HG02973 (cell line): ENCODE results near the gene NENF.
"Not testable (repeated sequence)": the region's sequence is repeated elsewhere in the genome, so short reads cannot be mapped to it uniquely, and the experiment has no call there.

Experiments
- ATAC-seq: cut with Tn5 transposase; IDR thresholded peaks from one replicate; pipeline ENCODE4 v1.9.1; 2021; ENCODE audit warnings: moderate library complexity; ENCODE audit not compliant: unreplicated experiment

Gene NENF

GRCh38 chr1:212432661-212433576, at the start of gene NENF:
NENF (plus strand) TSS chr1:212432920; CDS start chr1:212432944, 24 bp downstream.
- peak; percentile 98 for ATAC-seq

- ATAC-seq: no peak
Measured at GRCh38 chr1:212386029-212386428, 46.7 kb upstream of the NENF start.

DNA sequence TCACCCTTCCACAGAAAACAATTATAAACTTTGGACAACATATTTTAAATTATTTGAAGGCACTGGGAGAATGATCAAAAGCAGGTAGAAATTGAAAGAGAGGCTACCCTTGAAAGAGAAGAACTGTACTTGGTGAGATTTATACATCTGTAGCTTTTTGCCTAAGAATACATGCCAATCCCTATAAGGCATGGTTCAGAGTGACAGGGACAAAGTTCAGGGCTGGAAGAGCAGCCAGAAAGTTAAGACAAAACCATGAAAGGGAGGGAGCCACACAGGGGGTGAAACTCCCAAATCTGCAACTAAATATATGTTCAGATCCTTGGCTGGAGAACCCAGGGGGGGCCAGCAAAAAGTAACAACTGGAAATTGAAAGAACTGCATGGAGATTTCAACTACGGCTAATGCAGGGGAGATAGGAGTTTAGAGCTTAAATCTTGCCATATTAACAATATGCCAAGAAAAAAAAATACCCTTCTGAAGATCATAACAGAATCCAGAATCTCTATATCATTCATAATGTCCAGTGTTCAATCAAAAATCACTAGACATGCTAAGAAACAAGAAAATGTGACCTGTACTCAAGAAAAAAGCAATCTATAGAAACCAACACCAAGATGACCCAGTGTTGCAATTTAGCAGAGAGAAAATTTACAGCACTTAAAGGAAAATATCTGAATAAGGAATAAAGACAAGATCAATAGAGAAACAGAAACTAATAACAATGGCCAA, 43.6 kb upstream of the NENF start:
- no peak for ATAC-seq

DNA sequence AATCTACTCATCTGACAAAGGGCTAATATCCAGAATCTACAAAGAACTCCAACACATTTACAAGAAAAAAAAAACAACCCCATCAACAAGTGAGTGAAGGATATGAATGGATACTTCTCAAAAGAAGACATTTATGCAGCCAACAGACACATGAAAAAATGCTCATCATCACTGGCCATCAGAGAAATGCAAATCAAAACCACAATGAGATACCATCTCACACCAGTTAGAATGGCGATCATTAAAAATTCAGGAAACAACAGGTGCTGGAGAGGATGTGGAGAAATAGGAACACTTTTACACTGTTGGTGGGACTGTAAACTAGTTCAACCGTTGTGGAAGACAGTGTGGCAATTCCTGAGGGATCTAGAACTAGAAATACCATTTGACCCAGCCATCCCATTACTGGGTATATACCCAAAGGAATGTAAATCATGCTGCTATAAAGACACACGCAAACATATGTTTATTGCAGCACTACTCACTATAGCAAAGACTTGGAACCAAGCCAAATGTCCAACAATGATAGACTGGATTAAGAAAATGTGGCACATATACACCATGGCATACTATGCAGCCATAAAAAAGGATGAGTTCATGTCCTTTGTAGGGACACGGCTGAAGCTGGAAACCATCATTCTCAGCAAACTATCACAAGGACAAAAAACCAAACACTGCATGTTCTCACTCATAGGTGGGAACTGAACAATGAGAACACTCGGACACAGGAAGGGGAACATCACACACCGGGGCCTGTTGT, 36.9 kb upstream of the NENF start:
- not testable (repeated sequence) for ATAC-seq

DNA sequence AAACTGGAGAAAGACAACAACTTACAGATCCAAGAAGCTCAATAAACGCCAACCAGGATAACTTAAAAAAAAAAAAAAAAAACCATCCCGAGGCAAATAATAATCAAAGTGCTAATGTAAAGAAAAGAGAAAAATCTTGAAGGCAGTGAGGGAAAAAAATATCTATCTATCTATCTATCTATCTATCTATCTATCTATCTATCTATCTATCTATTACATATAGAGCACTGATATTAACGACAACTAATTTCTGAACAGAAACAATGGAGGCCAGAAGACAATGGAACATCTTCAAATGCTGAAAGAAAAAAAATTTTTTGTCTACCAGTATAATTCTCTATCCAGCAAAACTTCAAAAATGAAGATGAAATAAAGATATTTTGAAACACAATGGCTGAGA, 36.1 kb upstream of the NENF start:
- no peak for ATAC-seq

- ATAC-seq: no peak
Measured at GRCh38 chr1:212397171-212397570, 35.5 kb upstream of the NENF start.

- no peak for ATAC-seq
Measured at GRCh38 chr1:212401042-212401441, 31.7 kb upstream of the NENF start.

- ATAC-seq: no peak
Measured at GRCh38 chr1:212401838-212402582, 30.7 kb upstream of the NENF start.

- ATAC-seq: no peak
Measured at GRCh38 chr1:212402666-212403321, 29.9 kb upstream of the NENF start.

- no peak for ATAC-seq
Measured at GRCh38 chr1:212410231-212410820, 22.4 kb upstream of the NENF start.

- ATAC-seq: no peak
Measured at GRCh38 chr1:212412374-212412773, 20.3 kb upstream of the NENF start.

DNA sequence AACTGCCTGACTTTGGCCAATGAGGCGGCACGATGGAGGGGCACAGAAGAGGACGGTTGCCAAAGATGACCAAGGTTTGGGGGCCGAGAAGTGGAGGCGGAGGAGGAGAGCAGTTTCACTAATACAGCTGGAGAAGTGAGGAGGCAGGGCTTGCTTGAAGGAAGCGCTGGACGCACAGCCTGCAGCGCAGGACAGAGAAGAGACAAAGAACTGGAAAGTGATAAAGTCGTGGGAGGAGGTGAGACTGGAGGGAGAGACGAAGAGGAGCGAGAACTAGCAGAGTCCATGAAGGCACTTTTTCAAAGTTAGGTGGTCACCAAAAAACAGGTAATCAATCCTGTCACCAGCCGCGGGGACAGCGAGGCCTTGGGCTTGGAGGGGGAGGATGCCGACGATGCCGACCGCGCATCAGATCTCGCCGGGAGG, 18.8 kb upstream of the NENF start:
- no peak for ATAC-seq

- ATAC-seq: peak; percentile 94
Measured at GRCh38 chr1:212414328-212415106, 18.2 kb upstream of the NENF start, which contains the start of gene PACC1. PACC1 (minus strand) TSS chr1:212414886; CDS start chr1:212414757, 129 bp downstream.

- no peak for ATAC-seq
Measured at GRCh38 chr1:212415107-212415841, 17.4 kb upstream of the NENF start.

- no peak for ATAC-seq
Measured at GRCh38 chr1:212421165-212421564, 11.6 kb upstream of the NENF start.

- no peak for ATAC-seq
Measured at GRCh38 chr1:212423879-212424278, 8.8 kb upstream of the NENF start.

DNA sequence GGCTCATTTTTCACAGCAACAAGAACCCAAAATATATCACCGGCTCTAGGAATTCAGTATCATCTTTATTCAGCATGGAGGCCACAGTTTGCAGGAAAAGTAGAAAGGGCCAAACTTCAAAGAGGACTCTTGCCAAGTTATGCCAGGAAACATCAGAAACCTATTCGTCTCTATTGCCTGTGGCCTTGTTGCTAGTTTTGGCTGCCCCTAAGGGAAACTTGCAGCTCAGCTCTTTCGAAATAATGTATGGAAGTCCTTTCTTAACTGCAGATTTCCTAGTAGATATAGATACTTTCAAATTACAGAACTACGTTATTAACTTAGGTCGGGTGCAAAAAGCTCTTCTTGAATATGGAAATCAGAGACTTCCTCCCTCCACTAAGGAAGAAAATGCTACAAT, 4.2 kb upstream of the NENF start:
- no peak for ATAC-seq

GRCh38 chr1:212430416-212430815, 2.3 kb upstream of the NENF start:
- no peak for ATAC-seq
